Ovary (tissue), 9 donors: Measurements from ENCODE around the gene L1CAM. TPM values are rescaled to one million over a fixed set of nuclear protein-coding genes. Genes with fewer than 3 reads are reported as not detected.

ENCODE experiments used
- DNase-seq, 5 donors: peaks; one replicate each; pipeline ENCODE4 v3.0.0-alpha.2; 2019 to 2020
- H3K27ac ChIP-seq, 2 donors: fragments of 200-600 bp; one replicate each; pipeline versions ENCODE4 v1.5.1 to v1.8.0; 2019 to 2022
- H3K27me3 ChIP-seq: fragments of 200-600 bp; one replicate; pipeline ENCODE4 v1.8.0; 2022
- H3K36me3 ChIP-seq: fragments of 200-600 bp; sonication (generic); one replicate; pipeline ENCODE4 v1.5.1; 2019
- H3K4me1 ChIP-seq: one replicate; pipeline ENCODE4 v1.8.1; 2013; ENCODE audit warnings: mild to moderate bottlenecking, moderate library complexity; ENCODE audit not compliant: insufficient read depth
- H3K4me3 ChIP-seq: fragments of 200-600 bp; sonication (generic); one replicate; pipeline ENCODE4 v1.5.1; 2017
- H3K9me3 ChIP-seq, 2 donors: fragments of 200-600 bp in 1 of 2; sonication (generic) in 1 of 2; one replicate each; pipeline versions ENCODE4 v1.5.1 to v1.8.1; 2013 to 2019; ENCODE audit warnings: mild to moderate bottlenecking in 1 of 2, moderate library complexity in 1 of 2
- CTCF ChIP-seq, 3 donors: fragments of 450-650 bp in 2 of 3; fragments of 200-600 bp in 1 of 3; IDR thresholded peaks; one replicate each; pipeline versions ENCODE4 v1.5.1 to v1.8.0; 2016 to 2022; ENCODE audit warnings: antibody characterized with exemption in 3 of 3, mild to moderate bottlenecking in 1 of 3
- EP300 ChIP-seq: sonication (generic); formaldehyde crosslinking; IDR thresholded peaks from one replicate; pipeline ENCODE4 v1.6.1; 2017; ENCODE audit warnings: antibody characterized with exemption
- POLR2A ChIP-seq: fragments of 450-650 bp; IDR thresholded peaks from one replicate; pipeline ENCODE4 v1.6.1; 2017; ENCODE audit warnings: antibody characterized with exemption, mild to moderate bottlenecking, moderate library complexity
- WGBS, 3 donors: extraction: QIAGEN DNeasy Blood & Tissue Kit in 1 of 3; methylation state at CpG; one replicate each; pipeline versions ENCODE4 v1.1.5 to v1.1.7; 2013 to 2017; 5-methylcytosine and 5-hydroxymethylcytosine counted together
- intact Hi-C, 4 donors: fragments of 100-400 bp; cut with DNase I; formaldehyde crosslinking; loops; one replicate each; pipeline versions ENCODE4 v1.11.0 to v1.15.1; 2022 to 2023
- polyA plus RNA-seq, 2 donors: library from polyadenylated mRNA; stranded (reverse); fragments of 200-250 nt in 1 of 2; fragments of 350-450 nt in 1 of 2; fragmentation: Illumina TruSeq in 1 of 2; extraction: RNeasy Lipid Tissue Mini Kit (QIAGEN cat#74804) in 1 of 2; gene quantifications; one replicate each; pipeline ENCODE4 v1.2.3, GENCODE V29; 2013 to 2014
- total RNA-seq, 7 donors: library from RNA; depleted of rRNA in 2 of 7; stranded (reverse); fragments of >200 nt in 2 of 7; fragmentation: NEBNext Ultra II Directional in 3 of 7; extraction: Animal tissue kit (Norgen Biotek cat#: 25700) in 3 of 7; gene quantifications; one replicate each; pipeline versions ENCODE4 v1.1.0 to v1.2.4, GENCODE V29; 2016 to 2023
- donor health status: DM: no; HTN: no; CAD: no; lungs with moderate emphysema.
- donor health status: DM: no; HTN: no; CAD: no.
- donor health status: Bipolar disorder and iron deficiency.
- donor health status: DM: yes; HTN: yes; CAD: no.
- donor health status: DM: no; HTN: no; CAD: no.
- donor health status: DM: yes; HTN: yes; CAD: no.

The L1CAM gene
- total and polyA plus RNA-seq, 9 donors, result 0.36 to 3.0 (median 0.99) TPM; not detected in 1

GRCh38 chrX:153903238-153903980 lies 17.4 kb upstream of the L1CAM start:
- Histone ChIP-seq H3K9me3 (no peaks in the 10 kb centered on the region), H3K4me1 (no peaks in the 10 kb centered on the region), H3K4me3 (no peak overlapping the region), H3K27me3 (no peaks in the 10 kb centered on the region), H3K36me3 (no peaks in the 10 kb centered on the region), H3K27ac (no peak overlapping the region)
- intact Hi-C loops, result no loop called here
- 59 to 67% (median 66%) methylated on average over 18 of the region's 18 CpGs for WGBS, 3 donors
- DNase-seq, result peak in 1 of 5 donors; percentile 8
- TF ChIP-seq CTCF (IDR thresholded peaks at IDR 0.05), result no peak
- no peak for TF ChIP-seq POLR2A
- no peak for TF ChIP-seq EP300

GRCh38 chrX:153902385-153902784 lies 16.4 kb upstream of the L1CAM start:
- Histone ChIP-seq H3K4me3 (no peak overlapping the region), H3K27me3 (no peaks in the 10 kb centered on the region), H3K27ac (no peak overlapping the region), H3K4me1 (no peaks in the 10 kb centered on the region), H3K9me3 (no peaks in the 10 kb centered on the region), H3K36me3 (no peaks in the 10 kb centered on the region)
- TF ChIP-seq CTCF (IDR thresholded peaks at IDR 0.05) (no peak), POLR2A (no peak), EP300 (no peak)
- 66% methylated on average over 10 of the region's 10 CpGs for WGBS, 3 donors
- DNase-seq, result peak in 1 of 5 donors; percentile 8
- intact Hi-C loops, result no loop called here

GRCh38 chrX:153901753-153902140 lies 15.8 kb upstream of the L1CAM start:
- Histone ChIP-seq H3K9me3 (no peaks in the 10 kb centered on the region), H3K27ac (no peak overlapping the region), H3K27me3 (no peaks in the 10 kb centered on the region), H3K36me3 (no peaks in the 10 kb centered on the region), H3K4me1 (no peaks in the 10 kb centered on the region), H3K4me3 (no peak overlapping the region)
- DNase-seq, result no peak
- no peak for TF ChIP-seq POLR2A
- TF ChIP-seq EP300, result no peak
- no peak for TF ChIP-seq CTCF (IDR thresholded peaks at IDR 0.05)
- 46 to 53% (median 46%) methylated on average over 8 of the region's 8 CpGs for whole genome bisulfite sequencing, 3 donors
- intact Hi-C loops, result no loop called here

- H3K9me3 ChIP-seq, result peaks cover 0 to 3% of the 10 kb centered on the region in 2 donors
- no peaks in the 10 kb centered on the region for H3K36me3 ChIP-seq
- intact Hi-C loops, result no loop called here
- DNase-seq, result peak in 1 of 5 donors; percentile 37
- no peaks in the 10 kb centered on the region for H3K27me3 ChIP-seq
- TF ChIP-seq CTCF (IDR thresholded peaks at IDR 0.05) (no peak), POLR2A (no peak), EP300 (no peak)
- H3K27ac ChIP-seq, result no peak overlapping the region
- no peak overlapping the region for H3K4me3 ChIP-seq
- H3K4me1 ChIP-seq, result no peaks in the 10 kb centered on the region
- 41 to 50% (median 42%) methylated on average over 26 of the region's 26 CpGs for WGBS, 3 donors
Measured at GRCh38 chrX:153900831-153901752, 15.1 kb upstream of the L1CAM start.
